GM18502 (cell line): ENCODE results near the gene UQCC2.

ENCODE experiments used
- ATAC-seq: cut with Tn5 transposase; IDR thresholded peaks from one replicate; pipeline ENCODE4 v1.9.1; 2021; ENCODE audit warnings: mild to moderate bottlenecking; ENCODE audit not compliant: unreplicated experiment, poor library complexity

UQCC2 gene

DNA sequence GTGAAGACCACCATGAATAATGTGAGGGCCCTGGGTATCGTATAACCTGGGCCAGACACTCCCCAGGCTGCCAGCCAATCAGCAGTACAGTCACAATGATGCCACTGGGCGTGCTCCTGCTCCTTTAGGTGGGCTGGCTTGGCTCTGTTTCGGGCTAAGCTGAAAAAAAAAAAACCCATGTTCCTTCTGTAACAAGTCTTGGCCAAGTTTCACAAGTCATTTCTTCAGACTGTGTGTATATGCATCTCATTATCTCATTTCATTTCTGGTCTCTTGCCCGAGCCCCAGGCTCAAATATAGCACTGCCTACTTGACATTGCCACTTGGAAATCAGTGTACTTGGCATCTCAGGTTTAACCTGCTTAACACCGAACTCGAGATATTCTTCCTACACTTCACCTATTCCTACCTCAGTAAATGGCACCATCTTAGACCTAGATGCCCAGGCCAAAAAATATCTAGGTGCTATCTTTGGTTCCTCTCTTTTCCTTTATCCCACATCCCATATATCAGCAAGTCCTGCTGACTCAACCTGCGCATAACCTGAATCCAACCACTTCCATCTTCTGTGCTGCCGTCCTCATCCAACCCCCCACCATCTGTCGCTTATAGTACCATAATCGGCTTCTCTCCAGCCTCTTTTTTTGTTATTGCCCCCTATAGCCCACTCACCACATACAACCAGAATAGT is 1.8 kb downstream of the UQCC2 start:
- ATAC-seq: no peak

- no peak for ATAC-seq
Observed at GRCh38 chr6:33708516-33709204, 2.8 kb downstream of the UQCC2 start.

GRCh38 chr6:33707771-33708170 is 3.7 kb downstream of the UQCC2 start:
- ATAC-seq: no peak

GRCh38 chr6:33705955-33706725 is 5.4 kb downstream of the UQCC2 start:
- no peak for ATAC-seq

DNA sequence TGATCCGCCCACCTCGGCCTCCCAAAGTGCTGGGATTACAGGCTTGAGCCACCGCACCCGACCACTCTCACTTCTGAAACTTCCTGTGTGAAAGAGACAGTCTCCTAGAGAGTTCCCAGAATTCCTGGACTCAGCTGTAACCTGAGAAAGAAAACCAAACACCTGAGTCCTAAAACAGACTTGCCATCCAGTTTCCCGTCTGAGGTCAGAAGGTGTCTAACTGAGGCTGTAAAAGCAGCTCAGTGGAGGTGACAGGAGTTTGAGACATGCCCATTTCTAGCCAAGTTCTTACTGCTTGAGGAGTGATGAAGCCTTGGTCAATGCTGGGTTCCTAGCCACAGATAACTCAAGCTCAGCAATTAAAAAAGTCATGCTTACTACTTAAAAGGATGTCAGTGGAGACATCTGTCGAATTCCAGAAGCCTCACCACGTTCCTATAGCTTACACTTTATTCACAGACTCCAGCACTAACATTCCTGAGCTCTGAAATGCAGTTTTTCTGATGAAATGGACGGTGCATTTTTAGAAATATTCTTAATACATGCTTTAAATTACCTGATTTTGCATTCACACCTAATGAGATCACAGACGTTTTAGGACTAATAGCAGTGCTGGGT is 6.1 kb downstream of the UQCC2 start:
- ATAC-seq: no peak

GRCh38 chr6:33704215-33705066 is 7.1 kb downstream of the UQCC2 start:
- no peak for ATAC-seq

DNA sequence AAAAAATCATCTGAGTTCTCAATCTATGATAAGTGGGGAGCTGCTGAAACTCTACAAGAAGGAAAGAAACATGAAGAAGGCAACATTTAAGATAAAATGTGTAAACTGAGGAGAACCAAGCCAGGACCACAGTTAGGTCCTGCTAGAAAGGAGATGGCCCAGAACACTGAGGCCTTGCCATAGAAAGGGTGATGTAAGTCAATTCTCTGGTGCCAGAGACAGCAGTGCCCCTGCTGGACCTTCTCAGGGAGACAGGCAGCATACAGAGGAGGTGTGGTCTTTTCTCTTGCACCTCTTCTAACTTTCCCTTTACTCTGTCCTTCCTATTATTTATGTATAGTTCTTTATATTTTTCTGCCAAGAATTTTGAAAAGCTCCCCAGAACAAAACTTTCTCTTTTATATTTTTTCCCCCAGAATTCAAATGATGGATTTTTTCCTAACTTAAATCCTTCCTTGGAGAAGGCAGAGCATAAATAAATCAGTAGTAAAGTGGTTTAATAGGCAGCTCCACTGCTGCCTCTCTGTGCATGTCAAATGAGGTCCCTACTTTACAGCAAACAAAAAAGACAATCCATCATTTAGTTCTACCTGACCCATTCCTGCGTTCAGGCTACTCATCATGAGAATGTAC is 9.0 kb downstream of the UQCC2 start:
- no peak for ATAC-seq

GRCh38 chr6:33700391-33701050 is 11.0 kb downstream of the UQCC2 start:
- ATAC-seq: no peak

- no peak for ATAC-seq
Observed at GRCh38 chr6:33699739-33700138, 11.8 kb downstream of the UQCC2 start.

GRCh38 chr6:33699131-33699530 is 12.4 kb downstream of the UQCC2 start:
- no peak for ATAC-seq

- ATAC-seq: no peak
Observed at GRCh38 chr6:33698494-33698893, 13.0 kb downstream of the UQCC2 start.

- no peak for ATAC-seq
Observed at GRCh38 chr6:33697845-33698244, 13.7 kb downstream of the UQCC2 start.

DNA sequence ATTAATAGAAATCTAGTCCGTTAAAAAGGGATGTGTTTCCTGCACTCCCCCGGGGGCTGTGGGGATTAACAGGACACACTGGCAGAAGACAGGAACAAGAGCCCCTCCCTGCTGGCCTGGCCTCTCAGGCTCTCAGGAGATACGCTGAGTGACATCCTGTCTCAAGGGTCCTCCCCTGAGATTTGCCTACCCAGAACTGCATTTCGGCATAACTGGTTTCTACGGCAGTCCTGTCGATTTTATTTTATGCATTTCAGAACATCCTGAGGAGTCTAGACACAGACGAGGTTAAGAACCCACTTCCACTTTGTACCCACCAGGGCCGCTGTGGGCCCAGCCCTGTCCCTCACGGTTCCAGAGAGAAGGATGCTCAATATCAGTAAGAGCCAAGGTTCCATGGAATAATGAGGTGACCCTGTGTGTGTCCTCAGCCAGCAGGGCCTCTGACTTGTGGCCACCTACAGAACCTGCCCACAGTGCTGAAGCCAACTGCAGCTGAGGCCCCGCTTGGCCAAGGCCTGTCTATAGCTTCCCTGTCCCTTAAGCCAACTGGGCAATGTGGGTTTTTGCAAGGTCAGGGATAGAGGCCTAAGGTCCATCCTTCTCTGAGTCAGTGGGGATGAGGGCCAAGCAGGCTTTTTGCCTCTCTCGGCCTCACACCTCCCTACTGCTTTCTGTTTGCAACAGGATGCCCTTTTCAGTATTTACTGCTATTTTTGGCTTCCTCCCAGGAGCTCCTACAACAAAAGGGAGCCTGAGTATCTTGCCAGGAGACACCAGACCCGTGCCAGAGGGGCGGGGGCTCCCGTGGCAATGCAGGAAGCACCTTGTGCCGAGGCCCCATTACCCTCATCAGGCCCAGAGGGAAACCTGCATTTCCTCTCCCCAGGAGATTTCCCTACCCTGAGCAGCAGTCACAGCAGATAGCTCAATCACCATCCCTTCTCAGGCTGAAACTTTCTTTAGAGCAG is 14.7 kb downstream of the UQCC2 start:
- ATAC-seq: no peak

- no peak for ATAC-seq
Observed at GRCh38 chr6:33696076-33696475, 15.4 kb downstream of the UQCC2 start.

GRCh38 chr6:33695451-33695887 is 16.0 kb downstream of the UQCC2 start:
- no peak for ATAC-seq

GRCh38 chr6:33694977-33695376 is 16.5 kb downstream of the UQCC2 start:
- no peak for ATAC-seq

DNA sequence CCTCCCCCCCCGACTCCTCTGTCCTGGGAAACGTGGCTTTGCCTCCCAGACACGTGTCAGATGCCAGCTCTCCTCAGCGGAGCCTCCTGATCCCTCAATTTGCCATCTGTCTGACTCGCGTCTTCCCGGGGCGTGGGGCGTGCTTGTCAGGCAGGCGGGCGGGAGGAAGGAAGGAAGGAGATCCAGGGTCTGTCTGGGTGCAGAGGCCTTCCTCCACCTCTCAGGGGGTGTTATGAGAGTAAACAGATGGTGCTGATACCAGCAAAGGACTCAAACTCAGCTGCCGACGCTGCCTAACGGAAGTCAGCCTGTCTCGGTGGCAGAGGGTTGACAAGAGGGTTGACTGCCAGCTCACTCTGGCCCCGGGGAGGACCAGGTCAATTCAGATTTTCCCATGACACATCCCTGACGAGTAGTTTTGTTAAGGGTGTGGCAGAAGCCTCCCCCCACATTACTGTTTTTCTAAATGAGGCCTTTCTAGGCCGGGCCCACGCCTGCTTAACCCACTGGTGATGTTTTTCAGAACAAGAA is 17.0 kb downstream of the UQCC2 start:
- no peak for ATAC-seq
